Measurements from ENCODE around the gene CDC34. TPM values are rescaled to one million over a fixed set of nuclear protein-coding genes. Genes with fewer than 3 reads are reported as not detected.

The CDC34 gene
- total and polyA plus RNA-seq, 9 of the 15 experiments (the other 6 are each of a cell fraction or from before 2014, with no cell fraction given): 0.80 to 203 (median 65.5) TPM

GRCh38 chr19:588741-589692 lies 57.5 kb downstream of the CDC34 start (continued):
- no peak for TF ChIP-seq SNAPC5 (CRISPR knock-in tag; IDR thresholded peaks at IDR 0.05)
- TF ChIP-seq SREBF2 (CRISPR knock-in tag; IDR thresholded peaks at IDR 0.05): no peak
- TF ChIP-seq TARDBP (IDR thresholded peaks at IDR 0.05): no peak
- TF ChIP-seq TAF1 (IDR thresholded peaks at IDR 0.05; ENCODE audit: control insufficient read depth, extremely low read depth, insufficient read depth, low read length, severe bottlenecking): no peak
- 0 out of 2 replicates have a peak, but pooled peaks have one; percentile 8 for TF ChIP-seq BCOR (IDR thresholded peaks at IDR 0.05)
- TF ChIP-seq ZNF263 (CRISPR knock-in tag; IDR thresholded peaks at IDR 0.05; ENCODE audit: borderline replicate concordance): no peak
- 0 out of 2 replicates have a peak, but pooled peaks have one; percentile 26 for TF ChIP-seq RBFOX2 (IDR thresholded peaks at IDR 0.05; ENCODE audit: low read depth, low read length)
- no peak for TF ChIP-seq BRD9 (IDR thresholded peaks at IDR 0.05; ENCODE audit: low read depth, partially characterized antibody)
- TF ChIP-seq, protein P1, sequence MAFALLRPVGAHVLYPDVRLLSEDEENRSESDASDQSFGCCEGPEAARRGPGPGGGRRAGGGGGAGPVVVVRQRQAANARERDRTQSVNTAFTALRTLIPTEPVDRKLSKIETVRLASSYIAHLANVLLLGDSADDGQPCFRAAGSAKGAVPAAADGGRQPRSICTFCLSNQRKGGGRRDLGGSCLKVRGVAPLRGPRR (CRISPR knock-in tag; IDR thresholded peaks at IDR 0.05): no peak
- TF ChIP-seq HDAC3 (IDR thresholded peaks at IDR 0.05; ENCODE audit: borderline replicate concordance, partially characterized antibody): no peak
- peak; percentile 23; the same call in 1 of the 2 replicates for TF ChIP-seq POLR2G (IDR thresholded peaks at IDR 0.05; ENCODE audit: low read depth, low read length)
- no peak for TF ChIP-seq ATF7 (IDR thresholded peaks at IDR 0.05)
- TF ChIP-seq THRAP3 (IDR thresholded peaks at IDR 0.05; ENCODE audit: borderline replicate concordance): no peak
- TF ChIP-seq PURB (CRISPR knock-in tag; IDR thresholded peaks at IDR 0.05; ENCODE audit: low read depth): no peak
- TF ChIP-seq, protein P2, sequence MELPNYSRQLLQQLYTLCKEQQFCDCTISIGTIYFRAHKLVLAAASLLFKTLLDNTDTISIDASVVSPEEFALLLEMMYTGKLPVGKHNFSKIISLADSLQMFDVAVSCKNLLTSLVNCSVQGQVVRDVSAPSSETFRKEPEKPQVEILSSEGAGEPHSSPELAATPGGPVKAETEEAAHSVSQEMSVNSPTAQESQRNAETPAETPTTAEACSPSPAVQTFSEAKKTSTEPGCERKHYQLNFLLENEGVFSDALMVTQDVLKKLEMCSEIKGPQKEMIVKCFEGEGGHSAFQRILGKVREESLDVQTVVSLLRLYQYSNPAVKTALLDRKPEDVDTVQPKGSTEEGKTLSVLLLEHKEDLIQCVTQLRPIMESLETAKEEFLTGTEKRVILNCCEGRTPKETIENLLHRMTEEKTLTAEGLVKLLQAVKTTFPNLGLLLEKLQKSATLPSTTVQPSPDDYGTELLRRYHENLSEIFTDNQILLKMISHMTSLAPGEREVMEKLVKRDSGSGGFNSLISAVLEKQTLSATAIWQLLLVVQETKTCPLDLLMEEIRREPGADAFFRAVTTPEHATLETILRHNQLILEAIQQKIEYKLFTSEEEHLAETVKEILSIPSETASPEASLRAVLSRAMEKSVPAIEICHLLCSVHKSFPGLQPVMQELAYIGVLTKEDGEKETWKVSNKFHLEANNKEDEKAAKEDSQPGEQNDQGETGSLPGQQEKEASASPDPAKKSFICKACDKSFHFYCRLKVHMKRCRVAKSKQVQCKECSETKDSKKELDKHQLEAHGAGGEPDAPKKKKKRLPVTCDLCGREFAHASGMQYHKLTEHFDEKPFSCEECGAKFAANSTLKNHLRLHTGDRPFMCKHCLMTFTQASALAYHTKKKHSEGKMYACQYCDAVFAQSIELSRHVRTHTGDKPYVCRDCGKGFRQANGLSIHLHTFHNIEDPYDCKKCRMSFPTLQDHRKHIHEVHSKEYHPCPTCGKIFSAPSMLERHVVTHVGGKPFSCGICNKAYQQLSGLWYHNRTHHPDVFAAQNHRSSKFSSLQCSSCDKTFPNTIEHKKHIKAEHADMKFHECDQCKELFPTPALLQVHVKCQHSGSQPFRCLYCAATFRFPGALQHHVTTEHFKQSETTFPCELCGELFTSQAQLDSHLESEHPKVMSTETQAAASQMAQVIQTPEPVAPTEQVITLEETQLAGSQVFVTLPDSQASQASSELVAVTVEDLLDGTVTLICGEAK (IDR thresholded peaks at IDR 0.05): no peak
- TF ChIP-seq, protein P2 (CRISPR knock-in tag; IDR thresholded peaks at IDR 0.05): no peak
- TF ChIP-seq ZNF785 (CRISPR knock-in tag; IDR thresholded peaks at IDR 0.05): no peak
- TF ChIP-seq TRIM24 (IDR thresholded peaks at IDR 0.05): no peak
- no peak for TF ChIP-seq SMARCC2 (IDR thresholded peaks at IDR 0.05; ENCODE audit: low read depth)

Measured in K562 (cell line).